CD4-positive, alpha-beta T cell treated with Interleukin-21 for 1 hour (primary cell): ENCODE results near the gene ACTN3.
A peak's percentile ranks its signal among the peaks of the same experiment; 100 is the strongest.
"Not testable (repeated sequence)": the region's sequence is repeated elsewhere in the genome, so short reads cannot be mapped to it uniquely, and the experiment has no call there.

ENCODE experiments used
- DNase-seq: peaks from one replicate; pipeline ENCODE4 v3.0.0-alpha.2; 2020

The ACTN3 gene

GRCh38 chr11:66567787-66568123 is 21.1 kb downstream of the ACTN3 start:
- DNase-seq: no peak

- peak; percentile 79 for DNase-seq
Measured at GRCh38 chr11:66568124-66568916, 21.6 kb downstream of the ACTN3 start, which contains the start of gene CTSF. TSS of gene CTSF (minus strand) at chr11:66568606. CDS start at chr11:66568486, 120 bp downstream.

GRCh38 chr11:66569076-66569475 is 22.4 kb downstream of the ACTN3 start:
- no peak for DNase-seq

- no peak for DNase-seq
Measured at GRCh38 chr11:66570079-66570849, 23.6 kb downstream of the ACTN3 start.

GRCh38 chr11:66570850-66571180 is 24.1 kb downstream of the ACTN3 start:
- DNase-seq: no peak

- peak; percentile 75 for DNase-seq
Measured at GRCh38 chr11:66579017-66579606, 32.4 kb downstream of the ACTN3 start.

GRCh38 chr11:66580803-66581202 is 34.1 kb downstream of the ACTN3 start:
- DNase-seq: no peak

- DNase-seq: no peak
Measured at GRCh38 chr11:66581261-66581660, 34.6 kb downstream of the ACTN3 start.

GRCh38 chr11:66582565-66583147 is 36.0 kb downstream of the ACTN3 start:
- not testable (repeated sequence) for DNase-seq

GRCh38 chr11:66585447-66585846 is 38.7 kb downstream of the ACTN3 start:
- not testable (repeated sequence) for DNase-seq

- DNase-seq: no peak
Measured at GRCh38 chr11:66586136-66586535, 39.4 kb downstream of the ACTN3 start.

GRCh38 chr11:66589315-66589714 is 42.6 kb downstream of the ACTN3 start:
- DNase-seq: not testable (repeated sequence)

- DNase-seq: no peak
Measured at GRCh38 chr11:66589996-66590675, 43.4 kb downstream of the ACTN3 start.

GRCh38 chr11:66591175-66591574 is 44.5 kb downstream of the ACTN3 start:
- no peak for DNase-seq

- peak; percentile 99 for DNase-seq
Measured at GRCh38 chr11:66592457-66593302, 46.0 kb downstream of the ACTN3 start, which contains the start of the genes CCDC87 and CCS. TSS of gene CCDC87 (minus strand) at chr11:66593063. CDS start at chr11:66593015, 48 bp downstream. TSS of gene CCS (plus strand) at chr11:66593185. CDS start at chr11:66593262, 77 bp downstream.

GRCh38 chr11:66593303-66593635 is 46.6 kb downstream of the ACTN3 start:
- no peak for DNase-seq

- no peak for DNase-seq
Measured at GRCh38 chr11:66593650-66594049, 46.9 kb downstream of the ACTN3 start.

- DNase-seq: no peak
Measured at GRCh38 chr11:66595245-66595904, 48.7 kb downstream of the ACTN3 start.

GRCh38 chr11:66598993-66599392 is 52.3 kb downstream of the ACTN3 start:
- no peak for DNase-seq

- no peak for DNase-seq
Measured at GRCh38 chr11:66600219-66600618, 53.5 kb downstream of the ACTN3 start.

GRCh38 chr11:66600631-66601233 is 54.0 kb downstream of the ACTN3 start:
- DNase-seq: no peak
